HG03520 (cell line): Measurements from ENCODE around the gene PRF1.
A peak's percentile ranks its signal among the peaks of the same experiment; 100 is the strongest.

Experiments
- ATAC-seq: cut with Tn5 transposase; IDR thresholded peaks from one replicate; pipeline ENCODE4 v1.9.1; 2021; ENCODE audit warnings: mild to moderate bottlenecking, moderate library complexity; ENCODE audit not compliant: unreplicated experiment

Gene PRF1

DNA sequence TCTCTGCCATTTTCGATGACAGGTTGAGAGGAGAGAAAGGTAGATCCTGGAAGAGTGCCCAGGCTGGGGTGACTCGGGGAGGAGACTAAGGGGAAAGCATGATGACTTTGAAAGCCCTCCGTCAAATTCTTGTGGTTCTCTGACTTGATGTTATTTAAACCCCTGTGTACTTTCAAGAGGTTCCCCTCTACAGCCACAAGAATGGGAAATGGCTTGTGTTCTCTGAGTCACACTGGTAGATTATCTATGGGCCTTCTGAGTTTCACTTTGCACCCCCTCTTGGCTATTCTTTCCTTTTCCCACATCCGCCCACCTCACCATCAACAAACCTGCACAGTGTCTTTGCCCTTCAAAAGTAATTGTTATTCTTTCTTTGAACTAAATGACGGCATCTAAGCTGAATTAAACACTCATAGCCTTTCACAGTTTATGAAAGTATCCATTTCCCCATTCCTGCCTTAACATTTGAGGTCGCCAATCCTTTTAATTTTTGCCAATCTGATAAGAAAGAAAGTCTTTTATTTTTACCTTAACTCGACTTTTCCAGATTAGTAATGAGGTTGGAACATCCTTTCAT is 24.1 kb downstream of the PRF1 start:
- no peak for ATAC-seq

DNA sequence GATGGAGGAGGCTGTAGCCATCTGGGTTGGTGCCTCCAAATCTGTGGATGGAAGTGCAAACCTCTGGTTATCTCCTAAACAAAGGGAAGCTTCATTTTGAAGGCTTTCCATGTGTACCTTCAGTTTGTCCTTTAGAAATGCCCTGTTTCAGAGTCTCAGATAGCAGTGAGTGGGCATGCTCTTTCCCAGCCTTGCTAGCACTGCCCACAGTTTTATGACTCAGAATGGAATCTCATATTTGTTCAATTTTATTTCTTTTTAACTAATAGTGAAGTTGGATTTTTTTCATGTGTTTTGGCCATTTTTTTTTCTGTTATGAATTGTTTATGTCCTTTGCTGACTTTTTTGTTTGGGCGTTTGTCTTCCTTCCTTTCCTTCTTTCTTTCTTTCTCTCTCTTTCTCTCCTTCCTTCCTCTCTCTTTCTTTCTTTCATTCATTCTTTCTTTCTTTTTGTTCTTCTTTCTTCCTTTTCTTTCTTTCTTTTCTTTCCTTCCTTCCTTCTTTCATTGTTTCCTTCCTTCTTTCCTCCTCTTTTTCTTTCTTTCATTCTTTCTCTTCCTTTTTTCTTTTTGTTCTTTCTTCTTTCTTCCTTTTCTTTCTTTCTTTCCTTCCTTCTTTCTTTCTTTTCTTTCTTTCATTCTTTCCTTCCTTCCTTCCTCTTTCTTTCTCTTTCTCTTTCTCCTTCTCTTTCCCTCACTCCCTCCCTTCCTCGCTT is 25.6 kb downstream of the PRF1 start:
- no peak for ATAC-seq

DNA sequence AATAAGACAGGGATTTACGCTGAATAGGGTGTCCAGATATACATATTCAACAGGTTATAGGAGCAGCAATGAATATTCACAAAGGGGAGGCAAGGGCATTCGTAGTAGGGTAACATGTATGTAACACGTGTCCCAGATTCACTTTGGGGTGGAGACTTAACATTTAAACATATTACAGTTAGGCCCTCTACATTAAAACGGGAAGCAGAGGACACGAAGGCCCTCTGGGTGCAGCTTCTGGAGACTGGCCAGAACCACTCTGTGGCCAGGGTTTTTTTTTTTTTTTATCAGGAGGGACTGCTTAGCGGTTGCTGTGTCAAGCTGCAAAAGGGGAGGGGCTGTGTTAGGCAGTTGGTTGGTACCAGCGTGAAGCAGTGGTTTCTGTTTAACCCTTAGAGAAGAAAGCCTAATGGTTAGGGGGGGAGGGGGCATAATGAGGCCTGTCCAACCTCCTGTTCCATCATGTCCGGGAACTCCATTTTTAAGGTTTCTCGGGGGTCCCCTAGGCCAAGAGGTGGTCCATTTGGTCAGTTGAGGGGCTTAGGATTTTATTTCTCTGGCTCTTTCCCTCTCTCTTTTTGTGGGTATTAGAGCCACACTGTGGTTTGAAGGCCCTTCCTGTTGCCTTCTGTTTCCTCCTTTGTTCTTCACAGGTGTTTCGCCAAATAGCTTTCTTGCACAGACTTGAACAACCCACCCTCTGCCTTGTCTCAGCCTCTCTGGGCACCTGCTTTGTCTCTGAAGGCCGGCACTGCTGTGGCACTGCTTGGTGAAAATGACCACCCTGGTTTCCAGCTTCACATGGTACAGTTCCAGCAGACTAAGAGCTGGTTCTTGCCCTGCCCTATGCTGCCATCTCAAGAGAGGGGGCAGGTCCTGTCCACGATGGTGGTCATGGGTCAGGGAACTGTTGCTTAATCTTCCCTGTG is 26.4 kb downstream of the PRF1 start:
- peak; percentile 36 for ATAC-seq

DNA sequence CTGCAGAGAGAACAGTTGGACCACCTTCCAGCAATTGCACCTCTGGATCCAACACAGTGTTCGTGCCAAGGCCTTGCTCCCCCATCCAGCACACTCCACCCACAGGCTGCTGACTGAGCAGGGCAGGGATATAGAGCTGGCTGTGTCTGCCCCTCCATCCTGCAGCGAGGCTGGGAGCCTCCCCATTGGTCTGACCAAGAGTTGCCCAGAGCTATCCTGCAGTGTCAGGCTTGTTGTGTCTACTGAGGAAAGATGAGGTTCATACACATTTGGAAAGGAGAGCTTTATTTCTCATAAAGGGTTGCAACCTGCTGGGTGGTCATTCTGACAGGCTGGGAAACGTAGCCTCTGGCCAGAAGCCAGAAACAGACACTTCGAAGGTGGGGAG is 27.1 kb downstream of the PRF1 start:
- ATAC-seq = no peak

DNA sequence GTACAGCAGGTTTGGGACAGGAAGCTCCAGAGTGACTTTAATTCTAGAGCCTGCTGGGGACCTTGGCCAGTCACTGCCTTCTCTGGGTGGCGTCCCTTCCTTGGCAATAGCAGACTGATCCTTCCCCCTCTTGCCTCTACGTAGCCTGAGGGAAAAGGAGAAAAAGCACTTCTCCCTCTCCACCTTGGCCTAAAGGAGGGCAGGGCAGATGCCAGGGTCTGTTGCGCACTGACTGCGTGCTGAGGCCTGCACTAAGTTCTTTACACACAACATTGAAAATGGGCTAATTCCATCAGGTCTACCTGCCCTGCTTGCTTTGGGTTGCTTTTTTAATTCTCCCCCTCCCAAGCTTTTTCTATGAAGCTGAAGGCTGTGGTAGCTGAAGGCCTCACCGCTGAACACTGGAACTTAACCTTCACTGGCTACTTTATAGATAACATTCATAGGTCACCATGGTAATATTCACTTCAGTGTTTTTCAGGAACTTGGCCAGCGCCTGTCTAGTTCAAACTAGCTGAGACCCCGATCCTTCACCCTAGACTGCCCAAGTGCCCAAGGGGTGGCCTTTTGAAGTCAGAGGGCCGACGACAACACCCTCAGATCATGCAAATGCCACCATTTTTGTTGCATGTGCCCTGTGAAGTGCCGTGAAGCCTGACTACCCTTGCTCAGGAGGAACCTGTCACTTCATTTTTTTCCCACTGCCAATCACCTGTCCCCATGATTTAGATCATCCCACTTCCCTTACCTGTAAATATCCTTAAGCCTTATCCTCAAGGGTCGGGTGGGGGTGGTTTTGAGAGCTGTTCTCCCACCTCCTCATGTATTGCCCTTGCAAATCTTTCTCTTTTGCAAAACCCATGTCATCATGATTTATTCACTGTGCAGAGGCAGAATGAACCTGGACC is 28.7 kb downstream of the PRF1 start:
- ATAC-seq = no peak

DNA sequence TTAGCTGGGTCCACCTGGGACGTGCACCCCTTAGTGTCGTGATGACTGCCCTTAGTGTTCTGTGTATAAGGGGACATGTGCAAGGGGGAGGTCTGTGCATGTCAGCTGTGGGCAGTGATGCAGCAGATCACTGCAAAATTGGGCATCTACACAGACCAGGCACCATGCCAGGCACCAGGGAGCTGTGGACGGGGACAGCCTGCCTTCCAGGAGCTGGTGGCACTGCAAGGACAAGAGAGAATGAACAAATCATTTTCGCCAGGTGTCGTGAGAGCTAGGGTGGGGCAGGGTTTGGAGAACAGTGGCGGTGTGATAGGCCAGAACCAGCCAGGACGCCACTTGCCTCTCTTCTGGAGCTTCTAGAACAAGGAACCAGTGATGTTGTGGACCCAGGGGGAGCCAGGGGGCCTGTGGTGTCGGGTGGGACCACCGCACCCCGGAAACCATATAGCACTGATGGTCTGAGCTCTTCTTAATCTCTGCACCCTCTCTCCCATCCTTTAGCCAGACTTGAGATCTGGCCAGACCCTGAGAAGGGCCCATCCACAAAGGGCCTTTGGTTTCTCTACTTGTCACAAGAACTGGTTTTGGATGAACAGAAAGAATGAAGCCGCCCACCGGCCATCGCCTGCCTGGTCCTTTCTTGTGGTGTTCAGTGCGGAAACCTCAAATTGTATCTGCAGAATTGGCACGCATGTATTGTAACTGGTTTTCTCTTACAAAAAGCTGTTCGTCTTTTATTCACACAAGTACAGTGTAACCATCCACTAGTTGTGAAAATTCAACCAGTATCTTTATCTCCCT is 30.7 kb downstream of the PRF1 start:
- no peak for ATAC-seq

DNA sequence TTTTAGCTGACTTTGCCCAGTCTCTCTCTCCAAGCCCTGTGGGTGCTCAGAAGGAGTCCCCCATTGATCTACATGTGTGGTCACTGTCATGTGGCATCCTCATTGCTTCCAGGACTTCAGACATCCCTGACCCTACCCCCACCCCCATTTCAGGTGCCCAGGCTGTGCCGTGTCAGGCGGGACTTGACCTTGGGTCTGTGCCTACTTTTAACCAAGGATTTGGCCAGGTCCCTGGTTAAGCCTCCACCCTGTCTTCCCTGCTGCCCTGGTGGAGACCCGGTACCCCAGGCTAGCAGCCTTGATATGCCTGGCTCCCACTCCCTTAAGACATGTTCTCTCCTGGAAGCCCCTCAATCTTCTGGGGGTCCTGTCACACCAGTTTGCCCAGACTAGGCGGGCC is 31.3 kb downstream of the PRF1 start:
- ATAC-seq = no peak

DNA sequence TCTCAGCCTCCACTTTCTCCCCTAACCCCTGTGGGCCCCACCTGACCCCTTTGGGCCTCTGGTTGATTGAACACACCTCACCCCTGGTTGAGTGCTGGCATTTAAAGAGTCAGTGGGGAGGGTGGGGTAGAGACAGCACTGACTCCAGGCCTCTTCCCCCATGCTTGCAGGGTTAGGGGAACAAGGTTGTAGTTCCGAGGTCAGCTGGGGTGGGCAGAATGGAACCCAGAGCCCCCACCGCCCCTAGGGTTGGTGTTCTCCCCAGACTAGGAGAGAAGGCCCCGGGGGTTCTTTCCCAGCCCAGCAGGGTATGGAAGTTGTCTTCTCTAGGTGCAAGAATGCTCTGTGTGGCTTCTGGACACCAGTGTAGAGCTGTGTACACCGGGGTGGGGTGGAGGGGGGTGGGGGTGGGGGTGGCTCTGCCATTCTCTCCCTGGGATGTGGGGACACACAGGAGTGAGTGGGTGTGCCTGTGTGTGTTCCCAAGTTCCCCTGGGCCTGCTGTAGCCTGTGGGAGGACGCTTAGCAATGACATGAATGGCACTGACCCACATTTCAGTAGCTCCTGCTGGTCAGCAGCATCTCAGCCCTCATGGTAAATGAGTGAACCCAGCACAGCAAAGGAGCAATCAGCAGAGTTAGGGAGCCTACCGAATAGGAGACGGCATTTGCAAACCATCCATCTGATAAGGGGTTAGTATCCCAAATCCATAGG is 33.6 kb downstream of the PRF1 start:
- ATAC-seq = no peak

DNA sequence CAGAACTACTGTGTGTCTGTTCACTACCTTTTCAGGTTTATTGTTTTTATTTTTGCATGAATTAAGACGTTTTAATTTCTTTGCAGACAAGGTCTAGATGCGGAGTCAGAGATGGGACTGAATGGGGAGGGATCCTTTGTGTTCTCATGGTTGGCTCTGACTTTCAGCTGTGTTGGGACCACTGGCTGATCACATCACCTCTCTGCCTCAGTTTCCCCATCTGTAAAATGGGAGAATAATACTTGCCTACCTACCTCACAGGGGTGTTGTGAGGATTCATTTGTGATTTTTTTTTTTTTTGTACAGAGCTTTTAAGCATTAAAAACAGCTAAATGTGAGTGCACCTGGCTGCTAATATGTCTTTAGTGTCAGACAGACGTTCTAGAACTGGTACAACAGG is 34.4 kb downstream of the PRF1 start:
- ATAC-seq = no peak

DNA sequence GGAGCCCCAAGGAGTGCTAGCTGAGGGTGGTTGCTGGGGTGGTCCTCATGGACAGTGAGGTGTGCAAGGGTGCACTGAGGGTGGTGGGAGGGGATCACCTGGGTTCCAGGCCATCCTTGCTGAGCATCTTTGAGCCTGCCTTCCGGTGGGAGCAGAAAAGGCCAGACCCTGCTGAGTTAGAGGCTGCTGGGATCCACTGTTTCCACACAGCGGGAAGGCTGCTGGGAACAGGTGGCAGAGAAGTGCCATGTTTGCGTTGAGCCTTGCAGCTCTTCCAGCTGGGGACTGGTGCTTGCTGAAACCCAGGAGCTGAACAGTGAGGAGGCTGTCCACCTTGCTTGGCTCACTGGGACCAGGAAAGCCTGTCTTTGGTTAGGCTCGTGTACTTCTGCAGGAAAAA is 34.9 kb downstream of the PRF1 start:
- no peak for ATAC-seq

DNA sequence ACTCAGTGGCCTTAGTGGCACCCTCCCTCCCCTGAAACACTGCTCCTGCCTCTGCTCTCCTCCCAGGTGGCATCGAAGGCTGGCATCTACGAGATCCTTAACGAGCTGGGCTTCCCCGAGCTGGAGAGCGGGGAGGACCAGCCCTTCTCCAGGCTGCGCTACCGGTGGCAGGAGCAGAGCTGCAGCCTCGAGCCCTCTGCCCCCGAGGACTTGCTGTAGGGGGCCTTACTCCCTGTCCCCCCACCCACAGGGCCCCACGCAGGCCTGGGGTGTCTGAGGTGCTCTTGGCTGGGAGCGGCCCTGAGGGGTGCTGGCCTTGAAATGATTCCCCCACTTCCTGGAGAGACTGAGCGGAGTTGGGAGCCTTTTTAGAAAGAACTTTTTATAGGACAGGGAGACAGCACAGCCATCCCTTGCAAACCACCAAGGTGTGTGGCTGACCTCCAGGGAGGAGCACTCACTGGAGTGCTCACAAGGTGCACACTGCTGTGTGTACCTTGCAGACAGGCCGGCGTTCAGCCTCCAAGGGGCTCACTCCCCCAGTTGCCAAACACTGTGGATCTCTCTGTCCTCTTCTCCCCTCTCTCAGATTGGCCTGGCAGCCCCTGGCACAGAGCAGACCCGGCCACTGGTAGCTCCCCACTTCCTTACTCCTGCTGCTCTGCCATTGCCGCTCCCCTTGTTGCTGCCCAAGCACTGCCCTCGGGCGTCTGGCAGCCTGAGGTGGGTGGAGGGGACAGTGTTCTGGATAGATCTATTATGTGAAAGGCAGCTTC is 35.8 kb downstream of the PRF1 start:
- ATAC-seq = no peak

DNA sequence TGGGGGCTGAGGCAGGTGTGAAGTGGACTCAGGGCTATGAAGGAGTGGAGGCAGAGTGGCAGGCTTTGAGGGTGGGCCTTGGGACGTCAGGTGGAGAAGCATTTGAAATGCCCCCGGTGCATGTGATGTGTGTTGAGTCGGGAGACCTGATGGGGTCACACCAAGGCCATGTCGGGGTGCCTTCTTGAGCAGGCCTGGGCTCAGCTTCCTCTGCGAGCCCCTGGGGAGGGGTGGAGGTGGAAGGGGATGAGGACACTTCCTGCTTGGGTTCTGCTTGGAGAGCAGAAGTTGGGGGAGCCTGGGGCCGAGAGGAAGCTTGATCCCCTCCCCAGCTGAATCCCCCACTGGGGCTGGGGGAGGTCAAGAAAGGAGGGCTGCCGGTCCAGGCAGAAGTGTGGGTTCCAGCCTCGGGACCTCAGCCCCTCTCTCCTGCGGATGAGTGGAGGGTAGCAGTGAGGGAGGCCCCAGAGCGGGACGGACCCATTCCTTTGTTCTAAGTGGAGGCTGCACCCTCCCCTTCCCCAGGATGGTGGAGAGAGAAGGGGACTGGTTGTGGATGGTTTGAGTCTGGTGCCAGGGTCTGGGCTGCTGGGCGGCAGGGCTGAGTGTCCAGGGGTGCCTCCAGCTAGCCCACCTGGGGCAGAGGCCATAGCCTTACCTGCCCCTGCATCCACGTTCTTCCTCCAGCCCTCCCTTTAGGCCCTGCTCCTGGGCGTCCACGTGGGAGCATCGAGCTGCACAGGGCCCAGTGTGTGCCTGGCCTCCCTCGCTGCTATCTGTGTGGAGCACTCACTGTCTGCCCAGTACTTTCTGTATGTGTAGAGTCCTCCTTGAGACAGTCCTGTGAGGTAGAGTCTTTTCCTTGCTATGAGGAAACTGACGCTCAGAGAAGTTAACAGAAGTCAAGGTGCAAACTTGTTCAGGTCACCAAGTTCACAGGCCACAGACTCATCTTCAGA is 36.7 kb downstream of the PRF1 start:
- no peak for ATAC-seq

DNA sequence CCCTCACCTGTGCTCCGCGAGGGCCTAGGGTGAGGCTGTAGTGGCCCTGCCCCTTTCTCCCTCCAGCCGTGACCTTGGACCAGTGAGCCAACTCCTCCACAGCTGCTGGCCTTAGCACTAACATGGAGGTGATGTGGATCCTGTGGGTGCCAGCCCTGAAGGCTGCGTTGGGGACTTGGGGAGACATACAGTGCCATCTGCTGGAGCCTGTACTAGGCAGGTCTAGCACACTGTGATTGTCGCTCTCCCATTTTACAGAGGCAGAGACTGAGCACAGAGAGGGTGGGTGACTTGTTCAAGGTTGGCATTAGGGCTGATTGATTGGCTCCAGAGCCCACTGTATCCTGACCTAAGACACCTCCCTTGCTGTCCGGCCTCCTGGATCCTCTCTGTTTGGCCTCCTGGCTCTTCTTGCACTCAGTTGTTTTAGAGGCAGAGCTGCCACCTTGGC is 37.6 kb downstream of the PRF1 start:
- no peak for ATAC-seq

DNA sequence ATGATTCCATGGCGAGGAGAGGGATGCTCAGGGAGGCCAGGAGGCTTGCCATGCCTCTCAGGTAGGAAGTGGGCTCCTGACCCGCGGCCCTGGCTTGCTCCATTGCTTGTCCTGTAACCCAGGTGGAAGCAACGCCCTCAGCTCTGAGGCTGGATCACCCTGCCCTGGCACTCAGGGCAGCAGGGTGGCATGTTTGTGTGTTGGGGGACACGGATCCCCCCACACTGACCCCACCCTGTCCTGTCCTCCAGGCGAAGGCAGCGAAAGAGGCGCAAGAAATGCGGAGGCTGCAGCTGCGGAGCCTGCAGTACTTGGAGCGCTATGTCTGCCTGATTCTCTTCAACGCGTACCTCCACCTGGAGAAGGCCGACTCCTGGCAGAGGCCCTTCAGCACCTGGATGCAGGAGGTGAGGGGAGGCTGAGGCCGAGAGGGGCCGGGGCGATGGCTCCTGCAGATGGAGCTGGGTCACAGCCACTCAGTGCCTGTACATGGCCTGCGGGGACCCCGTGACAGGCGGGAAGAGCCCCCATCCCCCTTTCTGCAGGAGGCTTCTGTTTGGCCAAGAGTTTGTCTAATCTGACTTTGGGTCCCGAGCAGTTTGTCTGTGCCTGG is 38.3 kb downstream of the PRF1 start:
- ATAC-seq = no peak

DNA sequence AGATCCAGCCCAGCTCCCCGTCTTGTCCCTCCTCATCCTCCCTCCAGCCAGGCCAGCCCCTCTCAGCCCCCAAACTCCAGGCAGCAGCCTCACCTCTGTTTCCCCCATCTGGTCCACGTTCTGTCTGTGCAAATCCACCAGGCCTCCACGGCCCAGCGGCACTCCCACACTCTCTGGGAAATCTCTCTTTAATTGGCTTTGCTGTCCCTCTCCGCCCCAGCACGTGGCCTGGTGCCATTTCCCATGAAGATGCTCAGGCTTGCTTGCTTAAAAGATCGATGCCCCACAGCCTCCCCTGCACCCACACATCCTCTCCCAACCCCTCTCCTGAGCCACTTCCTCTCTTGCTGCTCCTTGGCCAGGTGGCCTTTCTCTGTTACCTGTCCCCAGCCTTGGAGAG is 39.3 kb downstream of the PRF1 start:
- no peak for ATAC-seq

DNA sequence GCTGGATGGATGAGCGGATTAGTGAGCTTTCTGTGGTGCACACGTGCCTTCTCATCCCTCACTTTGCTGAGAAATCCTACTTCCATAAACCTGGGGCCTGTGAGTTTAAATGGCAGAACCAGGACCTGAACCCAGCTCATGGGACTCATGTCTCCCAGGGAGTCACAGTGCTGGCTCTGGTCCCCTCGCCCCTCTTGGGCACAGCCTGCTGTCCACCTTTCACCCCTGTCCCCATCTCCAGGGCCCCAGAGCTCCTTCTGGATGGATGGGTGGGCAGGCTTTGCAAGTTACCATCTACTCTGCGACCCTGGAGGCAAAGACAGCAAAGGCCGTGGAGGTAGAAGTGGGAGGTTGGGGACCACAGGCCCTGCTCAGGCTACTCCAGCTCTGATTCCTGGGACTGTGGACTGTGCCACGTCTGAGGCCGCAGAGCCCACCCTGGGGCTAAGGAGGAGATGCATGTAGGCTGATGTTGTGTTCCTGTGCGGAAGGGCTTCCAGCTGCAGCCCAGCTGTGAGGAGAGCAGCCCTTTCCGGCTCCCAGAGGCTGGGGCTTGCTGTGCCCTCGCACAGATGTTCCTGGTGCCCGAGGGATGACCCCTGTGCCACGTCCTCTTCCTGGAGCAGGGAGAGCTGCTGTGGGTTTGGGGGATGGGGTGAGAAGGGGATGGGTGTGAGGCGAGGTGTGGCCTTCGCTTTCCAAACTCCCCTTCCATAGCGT is 40.3 kb downstream of the PRF1 start:
- ATAC-seq = no peak
